ENCODE results near the gene PPIL1.

PPIL1 gene

GRCh38 chr6:36809941-36810803 is 64.4 kb downstream of the PPIL1 start:
- H3K27me3 ChIP-seq (replicated peaks; ENCODE audit: control insufficient read depth, insufficient read depth, low read length) = no peaks in the 10 kb centered on the region; the same call in 1 of the 2 replicates
- H3K4me3 ChIP-seq (replicated peaks; ENCODE audit: low read depth, low read length) = no peak overlapping the region
- TF ChIP-seq CTCF (IDR thresholded peaks at IDR 0.05; ENCODE audit: insufficient read depth, low read length, poor library complexity, severe bottlenecking) = no peak
- no peak for DNase-seq (ENCODE audit: extremely low read depth, insufficient read length)
- no peaks in the 10 kb centered on the region for H3K36me3 ChIP-seq (ENCODE audit: control insufficient read depth, insufficient read depth, low read length)

DNA sequence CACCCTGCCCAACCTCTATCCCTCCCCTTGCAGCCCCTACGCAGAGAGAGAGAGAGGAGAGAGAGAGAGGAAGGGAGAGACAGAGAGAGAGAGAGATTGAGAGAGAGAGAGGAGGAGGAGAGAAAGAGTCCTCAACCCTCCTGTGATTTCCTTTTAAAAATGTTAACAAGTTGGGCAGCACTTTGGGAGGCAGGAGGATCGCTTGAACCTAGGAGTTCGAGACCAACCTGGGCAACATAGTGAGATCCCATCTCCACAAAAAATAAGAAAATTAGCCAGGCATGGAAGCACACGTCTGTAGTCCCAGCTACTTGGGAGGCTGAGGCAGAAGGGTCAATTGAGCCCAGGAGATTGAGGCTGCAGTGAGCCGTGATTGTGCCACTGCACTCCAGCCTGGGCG is 65.4 kb downstream of the PPIL1 start:
- no peak for DNase-seq (ENCODE audit: extremely low read depth, insufficient read length)
- no peak for TF ChIP-seq CTCF (IDR thresholded peaks at IDR 0.05; ENCODE audit: insufficient read depth, low read length, poor library complexity, severe bottlenecking)
- Histone ChIP-seq H3K27me3 (replicated peaks; ENCODE audit: control insufficient read depth, insufficient read depth, low read length) (no peaks in the 10 kb centered on the region; the same call in 1 of the 2 replicates), H3K36me3 (ENCODE audit: control insufficient read depth, insufficient read depth, low read length) (no peaks in the 10 kb centered on the region), H3K4me3 (replicated peaks; ENCODE audit: low read depth, low read length) (no peak overlapping the region)

- Histone ChIP-seq H3K27me3 (replicated peaks; ENCODE audit: control insufficient read depth, insufficient read depth, low read length) (no peaks in the 10 kb centered on the region; the same call in 1 of the 2 replicates), H3K36me3 (ENCODE audit: control insufficient read depth, insufficient read depth, low read length) (no peaks in the 10 kb centered on the region), H3K4me3 (replicated peaks; ENCODE audit: low read depth, low read length) (no peak overlapping the region)
- no peak for DNase-seq (ENCODE audit: extremely low read depth, insufficient read length)
- no peak for TF ChIP-seq CTCF (IDR thresholded peaks at IDR 0.05; ENCODE audit: insufficient read depth, low read length, poor library complexity, severe bottlenecking)
Observed at GRCh38 chr6:36808634-36809033, 66.0 kb downstream of the PPIL1 start.

DNA sequence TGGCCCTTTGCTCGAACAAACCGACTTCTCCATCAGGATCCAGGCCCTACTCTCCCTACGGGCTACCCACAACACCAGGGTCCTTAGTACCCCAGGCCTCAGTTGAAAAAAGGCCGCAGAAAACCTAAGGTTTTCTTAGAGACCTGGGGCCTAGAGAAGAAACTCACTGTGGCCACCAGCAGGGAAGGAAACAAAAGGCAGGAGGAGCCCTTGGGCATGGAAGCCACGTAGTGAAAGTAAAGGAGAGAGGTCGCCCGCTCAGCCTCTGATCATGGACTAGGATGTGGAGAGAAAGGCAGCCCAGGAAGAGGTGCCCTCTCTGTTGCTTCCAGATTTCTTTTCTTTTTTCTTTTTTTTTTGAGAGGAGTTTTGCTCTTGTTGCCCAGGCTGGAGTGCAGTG is 66.9 kb downstream of the PPIL1 start:
- no peaks in the 10 kb centered on the region; the same call in 1 of the 2 replicates for H3K27me3 ChIP-seq (replicated peaks; ENCODE audit: control insufficient read depth, insufficient read depth, low read length)
- H3K4me3 ChIP-seq (replicated peaks; ENCODE audit: low read depth, low read length) = no peak overlapping the region
- no peak for DNase-seq (ENCODE audit: extremely low read depth, insufficient read length)
- H3K36me3 ChIP-seq (ENCODE audit: control insufficient read depth, insufficient read depth, low read length) = no peaks in the 10 kb centered on the region
- no peak for TF ChIP-seq CTCF (IDR thresholded peaks at IDR 0.05; ENCODE audit: insufficient read depth, low read length, poor library complexity, severe bottlenecking)

DNA sequence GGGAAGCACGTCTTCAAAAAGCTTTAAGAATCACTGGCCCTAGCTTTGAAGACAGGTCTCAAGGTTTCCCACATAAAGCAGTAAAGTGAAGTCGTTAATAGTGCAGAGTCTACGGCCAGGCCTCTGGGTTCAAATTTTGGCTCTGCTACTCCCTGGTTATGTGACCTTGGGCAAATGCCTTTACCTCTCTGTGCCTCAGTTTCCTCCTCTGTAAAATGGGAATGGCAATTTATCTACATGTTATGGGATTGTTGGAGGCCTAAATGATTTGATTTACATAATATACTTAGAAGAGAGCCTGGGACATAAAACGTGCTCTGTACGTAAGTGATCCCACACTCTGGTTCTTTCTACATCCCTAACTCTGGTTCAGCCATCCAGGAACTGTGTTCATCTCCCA is 67.5 kb downstream of the PPIL1 start:
- H3K27me3 ChIP-seq (replicated peaks; ENCODE audit: control insufficient read depth, insufficient read depth, low read length) = no peaks in the 10 kb centered on the region
- no peak for DNase-seq (ENCODE audit: extremely low read depth, insufficient read length)
- H3K36me3 ChIP-seq (ENCODE audit: control insufficient read depth, insufficient read depth, low read length) = no peaks in the 10 kb centered on the region
- TF ChIP-seq CTCF (IDR thresholded peaks at IDR 0.05; ENCODE audit: insufficient read depth, low read length, poor library complexity, severe bottlenecking) = no peak
- no peak overlapping the region for H3K4me3 ChIP-seq (replicated peaks; ENCODE audit: low read depth, low read length)
